AG10803 (cell line): Measurements from ENCODE around the gene CFDP1.
A peak's percentile ranks its signal among the peaks of the same experiment; 100 is the strongest.

Experiments used
- DNase-seq: peaks from one replicate; pipeline ENCODE4 v3.0.0; 2010; ENCODE audit warnings: low read depth
- H3K4me3 ChIP-seq: 2 replicates; pipeline ENCODE4 v1.5.1; 2011; ENCODE audit warnings: mild to moderate bottlenecking, low read length, control low read depth
- CTCF ChIP-seq: conservative IDR thresholded peaks from 2 replicates; pipeline ENCODE4 v1.5.1; 2011; ENCODE audit warnings: mild to moderate bottlenecking, low read length, control low read depth, inconsistent platforms

Gene CFDP1

GRCh38 chr16:75304521-75305363 is 128.6 kb downstream of the CFDP1 start:
- TF ChIP-seq CTCF = peak; percentile 28; the same call in 1 of the 2 replicates
- H3K4me3 ChIP-seq = peak overlapping the region; percentile 24
- DNase-seq = peak; percentile 97

DNA sequence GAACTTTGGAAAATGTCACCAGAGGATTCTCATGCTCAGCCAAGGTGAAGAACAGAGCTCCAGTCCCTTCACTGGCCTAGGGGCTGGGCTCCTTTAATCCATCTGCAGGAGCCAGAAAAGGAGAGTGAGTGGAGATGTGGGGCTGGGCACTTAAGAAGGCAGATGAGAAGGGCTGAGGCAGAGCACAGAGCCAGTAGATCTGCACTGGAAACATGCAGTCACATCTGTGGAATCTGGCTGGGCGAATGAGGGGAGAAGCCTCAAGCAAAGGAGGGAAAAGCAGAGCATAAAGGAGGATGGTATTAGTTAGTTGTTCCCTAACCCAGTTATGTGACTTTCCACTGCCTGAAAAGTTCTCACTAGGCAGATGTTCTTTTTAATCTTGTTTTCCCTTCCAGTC is 131.5 kb downstream of the CFDP1 start:
- DNase-seq = peak; percentile 57
- no peak for TF ChIP-seq CTCF
- H3K4me3 ChIP-seq = no peak overlapping the region

DNA sequence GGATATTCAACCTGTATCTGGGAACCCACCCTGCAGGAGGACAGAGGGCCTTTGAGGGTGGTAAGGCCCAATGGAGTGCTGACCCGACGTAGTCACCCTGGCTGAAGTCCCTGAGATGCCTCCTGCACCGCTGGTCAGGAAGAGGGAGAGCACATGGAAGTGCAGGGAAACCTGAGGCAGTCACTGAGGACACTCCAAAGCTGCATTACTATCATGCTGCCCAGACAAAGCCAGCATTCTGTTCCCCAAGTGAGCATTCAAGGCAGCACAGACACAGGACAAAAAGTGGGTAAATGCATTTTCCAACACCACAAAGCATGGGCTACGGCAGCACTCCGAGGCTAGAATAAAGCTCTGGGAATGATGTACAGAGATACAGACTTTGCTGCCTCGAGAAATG is 135.0 kb downstream of the CFDP1 start:
- no peak for DNase-seq
- H3K4me3 ChIP-seq = no peak overlapping the region
- no peak for TF ChIP-seq CTCF

GRCh38 chr16:75296606-75297005 is 136.7 kb downstream of the CFDP1 start:
- no peak for TF ChIP-seq CTCF
- no peak overlapping the region for H3K4me3 ChIP-seq
- peak; percentile 53 for DNase-seq

DNA sequence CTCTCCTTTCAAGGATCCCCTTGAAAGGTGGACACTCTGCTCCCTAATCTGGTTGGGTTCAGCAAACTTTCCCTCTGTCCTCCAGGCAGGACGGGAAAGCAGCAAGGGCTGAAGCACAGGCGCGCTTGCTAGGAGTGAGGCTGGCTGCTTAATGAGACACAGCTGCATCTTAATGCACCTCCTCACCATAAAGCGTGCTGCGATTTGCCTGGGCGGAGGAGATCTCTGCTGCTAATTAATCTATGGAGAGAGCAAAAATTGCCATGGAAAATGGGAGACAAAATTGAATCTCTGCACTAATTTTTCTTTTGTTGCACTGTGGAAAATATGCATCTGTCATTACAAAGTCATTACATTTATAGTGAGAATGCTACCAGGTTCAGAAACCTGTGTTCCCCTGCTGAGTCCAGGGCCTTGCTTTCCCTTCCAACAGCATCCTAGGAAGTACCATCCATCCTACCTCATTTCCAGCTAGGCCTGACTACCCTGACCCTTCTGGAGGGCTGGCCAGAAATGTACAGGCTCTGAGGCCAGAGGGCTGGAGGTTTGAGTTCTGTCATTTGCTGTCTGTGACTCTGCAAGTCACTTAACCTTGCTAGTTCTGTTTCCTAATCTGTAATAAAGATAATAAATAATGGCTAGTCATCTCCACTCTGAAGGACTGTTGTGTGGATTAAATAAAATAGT is 138.4 kb downstream of the CFDP1 start:
- DNase-seq = no peak
- no peak overlapping the region for H3K4me3 ChIP-seq
- no peak for TF ChIP-seq CTCF

DNA sequence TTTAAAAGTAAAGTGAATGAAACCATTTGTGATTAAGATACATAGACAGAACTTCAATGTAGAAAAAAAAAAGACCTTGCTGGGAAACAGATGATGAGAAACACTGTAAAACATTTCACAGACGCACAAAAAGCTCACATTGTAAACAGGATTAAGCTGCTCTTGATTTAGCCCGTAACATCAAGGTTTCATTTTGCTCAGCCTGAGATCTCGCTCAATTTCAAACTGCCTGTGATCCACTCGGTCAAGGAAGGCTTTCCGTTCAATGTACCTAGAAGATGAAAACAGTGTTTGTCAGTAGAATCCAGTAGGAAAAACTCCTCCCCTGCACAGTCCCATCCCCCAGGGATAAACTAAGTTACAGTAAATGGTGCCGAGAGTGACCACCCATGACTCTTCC is 139.5 kb downstream of the CFDP1 start:
- no peak for TF ChIP-seq CTCF
- H3K4me3 ChIP-seq = peak overlapping the region; percentile 12; the same call in 1 of the 2 replicates
- DNase-seq = no peak

DNA sequence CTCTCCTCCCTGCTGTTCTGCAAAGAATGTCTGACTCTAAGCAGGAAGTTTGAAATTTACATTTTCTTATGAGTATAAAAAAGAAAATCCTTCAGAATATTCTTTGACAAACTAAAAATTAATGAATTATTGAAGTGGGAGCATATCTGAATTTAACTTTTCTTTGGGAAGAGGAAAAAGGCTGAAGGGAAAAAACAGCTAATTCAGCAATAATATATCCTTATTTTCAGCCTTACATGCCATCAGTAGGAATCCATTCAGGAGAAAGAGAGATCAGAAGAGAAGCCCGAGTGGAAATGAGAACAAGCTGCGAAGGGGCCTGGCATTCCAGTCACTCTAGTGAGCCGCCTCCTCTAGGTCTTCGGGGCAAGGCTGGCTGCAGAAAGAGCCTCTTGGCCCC is 140.1 kb downstream of the CFDP1 start:
- no peak for TF ChIP-seq CTCF
- DNase-seq = no peak

More for the DNA sequence above, 140.1 kb downstream of the CFDP1 start:
- no peak overlapping the region for H3K4me3 ChIP-seq
